GM19099 (cell line): ENCODE data around the gene EIF4G3.

Source experiments
- POLR2A ChIP-seq: IDR thresholded peaks from 3 replicates; pipeline ENCODE4 v1.6.1; 2011; ENCODE audit warnings: low read depth; ENCODE audit not compliant: insufficient read length; ENCODE audit errors: extremely low read depth

The EIF4G3 gene

DNA sequence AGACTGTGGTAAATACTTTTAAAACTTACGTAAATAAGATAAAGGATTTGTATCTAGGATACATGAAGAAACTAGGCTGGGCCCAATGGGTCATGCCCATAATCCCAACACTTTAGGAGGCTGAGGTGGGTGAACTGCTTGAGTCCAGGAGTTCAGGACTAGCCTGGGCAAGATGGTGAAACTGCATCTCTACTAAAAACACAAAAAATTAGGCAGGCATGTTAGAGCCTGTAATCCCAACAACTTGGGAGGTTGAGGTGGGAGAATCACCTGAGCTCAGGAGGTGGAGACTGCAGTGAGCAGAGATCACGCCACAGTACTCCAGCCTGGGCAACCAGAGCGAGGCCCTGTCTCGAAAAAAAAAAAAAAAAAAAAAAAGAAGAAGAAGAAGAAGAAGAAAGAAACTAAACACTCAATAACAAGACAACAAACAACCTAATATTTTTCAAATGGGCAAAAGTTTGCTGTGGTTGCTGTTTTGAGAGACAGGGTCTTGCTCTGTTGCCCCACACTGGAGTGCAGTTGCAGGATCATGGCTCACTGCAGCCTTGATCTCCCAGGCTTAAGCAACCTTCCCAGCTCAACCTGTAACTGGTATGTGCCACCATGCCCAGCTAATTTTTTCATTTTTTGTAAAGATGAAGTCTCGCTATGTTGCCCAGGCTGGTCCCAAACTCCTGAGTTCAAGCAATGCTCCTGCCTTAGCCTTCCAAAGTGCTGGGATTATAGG lies 78.3 kb downstream of the EIF4G3 start:
- no peak for TF ChIP-seq POLR2A

DNA sequence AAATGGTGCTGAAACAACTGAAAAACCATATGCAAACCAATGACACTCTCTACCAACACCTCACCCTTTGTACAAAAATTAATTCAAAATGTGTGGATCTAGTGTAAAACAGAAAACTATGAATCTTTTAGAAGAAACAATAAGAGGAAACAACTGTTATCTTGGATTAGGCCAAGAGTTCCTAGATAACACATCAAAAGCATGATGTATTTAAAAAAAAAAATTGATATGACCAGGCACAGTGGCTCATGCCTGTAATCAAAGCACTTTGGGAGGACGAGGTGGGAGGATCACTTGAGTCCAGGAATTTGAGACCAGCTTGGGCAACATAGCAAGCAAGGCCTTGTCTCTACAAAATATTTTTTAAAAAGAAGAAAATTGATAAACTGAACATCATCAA lies 79.0 kb downstream of the EIF4G3 start:
- no peak for TF ChIP-seq POLR2A

DNA sequence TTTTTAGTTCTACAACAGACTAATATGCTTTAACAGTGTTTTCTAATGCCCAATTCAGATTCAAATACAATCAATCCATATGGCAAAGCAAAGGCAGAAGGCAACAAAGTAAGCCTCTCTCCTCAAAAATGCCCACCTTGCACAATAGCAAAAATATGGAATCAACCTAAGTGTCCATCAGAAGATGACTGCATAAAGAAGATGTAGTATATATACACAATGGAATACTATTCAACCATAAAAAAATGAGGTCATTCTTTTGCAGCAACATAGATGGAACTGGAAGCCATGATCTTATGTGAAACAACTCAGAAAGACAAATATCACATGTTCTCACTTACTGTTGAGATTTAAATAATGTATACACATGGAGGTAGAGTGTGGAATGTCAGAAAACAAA lies 80.7 kb downstream of the EIF4G3 start:
- TF ChIP-seq POLR2A, result no peak

DNA sequence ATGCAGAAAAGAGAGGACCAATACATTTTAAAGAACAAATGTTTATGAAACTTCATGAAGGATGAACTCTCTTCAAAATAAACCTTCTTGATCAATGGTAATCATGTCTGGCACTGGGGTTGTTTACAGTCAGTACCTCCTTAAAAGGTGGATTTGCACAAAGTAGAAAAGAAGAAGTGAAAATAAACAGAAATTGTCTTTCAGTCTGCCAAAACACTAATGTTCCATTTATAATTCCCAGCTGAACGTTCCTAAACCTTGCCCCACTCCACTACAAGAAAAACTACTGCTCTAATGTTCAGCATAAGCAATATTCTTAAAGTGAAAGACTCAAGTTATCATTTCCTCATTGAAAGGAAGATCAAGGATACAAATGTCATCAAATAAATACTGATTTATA lies 86.2 kb downstream of the EIF4G3 start:
- no peak for TF ChIP-seq POLR2A

DNA sequence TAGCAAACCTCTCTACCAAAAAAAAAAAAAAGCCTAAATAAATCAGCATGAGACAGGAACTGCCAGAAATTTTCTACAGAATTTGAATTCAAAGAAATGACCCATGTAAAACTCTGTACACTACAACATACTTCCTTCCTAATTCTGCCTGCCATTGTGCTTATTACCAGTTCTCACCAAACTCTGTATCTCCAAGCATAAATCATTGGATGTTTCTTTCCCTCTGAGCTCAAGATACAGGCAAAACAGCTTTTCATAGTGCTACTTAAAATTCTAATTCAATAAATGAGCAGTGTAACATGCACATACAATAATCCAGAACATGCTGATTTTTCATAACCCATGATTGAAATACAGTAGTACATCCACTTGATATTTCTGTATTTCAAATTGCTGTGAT lies 87.0 kb downstream of the EIF4G3 start:
- TF ChIP-seq POLR2A, result no peak

DNA sequence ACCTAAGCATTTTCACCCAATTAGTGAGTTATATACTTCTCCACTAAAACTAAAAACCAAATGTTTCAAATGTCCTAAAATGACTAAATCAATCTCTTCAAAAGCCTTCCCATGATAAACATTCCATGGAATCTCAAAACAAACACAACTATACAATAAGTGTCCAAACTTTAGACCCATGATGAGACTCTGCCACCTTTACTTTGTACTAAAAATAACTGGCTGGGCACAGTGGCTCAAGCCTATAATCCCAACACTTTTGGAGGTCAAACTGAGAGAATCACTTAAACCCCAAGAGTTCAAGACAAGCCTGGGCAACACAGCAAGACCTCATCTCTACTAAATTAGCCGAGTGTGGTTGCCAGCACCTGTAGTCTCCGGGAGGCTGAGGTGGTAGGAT lies 87.4 kb downstream of the EIF4G3 start:
- no peak for TF ChIP-seq POLR2A

DNA sequence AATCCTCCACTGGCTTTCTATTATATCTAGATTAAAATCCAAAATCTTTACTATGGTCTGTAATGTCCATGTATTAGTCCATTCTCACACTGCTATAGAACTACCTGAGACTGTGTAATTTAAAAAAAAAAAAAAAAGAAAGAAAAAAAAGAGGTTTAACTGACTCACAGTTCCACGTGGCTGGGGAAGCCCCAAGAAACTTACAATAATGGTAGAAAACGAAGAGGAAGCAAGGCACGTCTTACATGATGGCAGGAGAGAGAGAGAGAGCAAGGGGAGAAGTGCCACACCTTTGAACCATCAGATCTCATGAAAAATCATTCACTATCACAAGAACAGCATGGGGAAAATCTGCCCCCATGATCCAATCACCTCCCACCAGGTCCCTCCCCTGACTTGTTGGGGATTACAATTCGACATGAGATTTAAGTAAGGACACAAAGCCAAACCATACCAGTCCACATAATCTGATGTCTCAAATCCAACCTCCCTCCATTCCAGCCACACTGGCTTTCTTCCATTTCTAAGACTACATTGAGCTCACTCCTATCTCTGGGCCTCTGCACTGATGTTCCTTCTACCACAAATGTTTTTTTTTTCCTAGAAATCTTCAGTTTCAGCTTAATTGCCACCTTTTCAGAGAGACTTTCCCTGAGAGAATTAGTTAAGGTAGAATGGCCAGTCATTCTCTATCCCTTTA lies 92.4 kb downstream of the EIF4G3 start:
- no peak for TF ChIP-seq POLR2A

DNA sequence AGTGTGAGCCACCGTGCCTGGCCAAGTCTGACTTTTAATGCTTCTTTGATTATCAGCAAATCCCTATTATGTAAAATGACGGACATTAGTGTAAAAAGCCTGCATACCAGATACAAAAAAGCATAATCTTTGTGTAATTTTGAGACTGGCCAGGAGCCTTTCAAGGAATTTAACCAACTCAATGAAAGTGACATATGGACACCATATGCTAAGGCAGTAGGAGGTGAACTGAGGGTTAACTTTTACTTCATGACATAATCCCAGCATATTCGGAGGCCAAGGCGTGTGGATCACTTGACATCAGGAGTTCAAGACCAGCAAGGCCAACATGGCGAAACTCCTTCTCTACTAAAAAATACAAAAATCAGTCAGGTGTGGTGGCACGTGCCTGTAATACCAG lies 94.6 kb downstream of the EIF4G3 start:
- no peak for TF ChIP-seq POLR2A

DNA sequence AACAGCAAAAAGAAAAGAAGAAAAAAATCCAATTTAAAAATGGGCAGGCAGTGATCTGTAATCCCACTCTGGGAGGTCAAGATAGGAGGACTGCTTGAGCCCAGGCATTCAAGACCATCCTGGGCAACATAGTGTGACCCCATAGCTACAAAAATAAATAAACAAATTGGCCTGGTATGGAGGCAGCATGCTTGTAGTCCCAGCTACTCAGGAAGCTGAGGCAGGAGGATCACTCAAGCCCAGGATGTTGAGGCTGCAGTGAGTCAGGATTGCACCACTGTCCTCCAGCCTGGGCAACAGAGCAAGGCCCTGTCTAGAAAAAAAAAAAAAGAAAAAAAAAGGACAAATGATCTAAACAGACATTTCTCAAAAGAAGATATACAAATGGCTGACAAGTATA lies 99.6 kb downstream of the EIF4G3 start:
- TF ChIP-seq POLR2A, result no peak

DNA sequence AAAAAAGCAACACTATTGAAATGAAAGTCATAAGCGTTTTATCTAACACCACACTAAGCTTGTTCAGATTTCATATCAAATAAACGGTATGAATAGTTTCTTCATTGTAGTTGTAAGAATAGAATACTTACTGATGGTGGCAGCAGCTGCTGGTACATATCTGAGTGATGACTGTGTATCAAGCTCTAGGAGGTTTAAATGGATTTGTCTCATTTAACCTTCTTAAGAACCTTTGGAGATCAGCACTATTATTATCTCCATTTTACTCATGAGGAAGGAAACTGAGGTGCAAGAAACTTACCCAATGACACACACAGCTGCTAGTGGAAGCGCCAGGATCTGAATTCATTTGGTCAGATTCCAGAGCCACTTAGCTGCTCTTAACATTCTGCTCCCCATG lies 104.0 kb downstream of the EIF4G3 start:
- TF ChIP-seq POLR2A, result no peak

DNA sequence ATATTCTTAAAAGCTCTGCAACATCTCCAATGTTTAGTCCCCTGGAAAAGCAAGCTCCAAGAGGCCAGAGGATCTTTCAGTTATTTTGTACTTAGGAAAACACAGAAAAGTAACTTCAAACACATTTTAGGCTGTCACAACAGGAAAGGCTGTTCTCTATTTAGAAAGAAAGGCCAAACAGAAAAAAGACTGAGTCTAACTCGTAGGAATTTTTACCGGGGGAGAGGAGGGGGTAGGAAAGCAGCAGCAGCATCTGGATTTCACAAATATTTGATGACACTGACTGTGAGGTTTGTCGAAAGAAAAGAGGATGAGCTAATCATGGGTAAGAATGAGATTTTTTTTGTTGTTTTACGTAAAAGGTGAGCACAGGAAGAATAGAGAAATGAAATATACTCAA lies 107.1 kb downstream of the EIF4G3 start:
- no peak for TF ChIP-seq POLR2A

DNA sequence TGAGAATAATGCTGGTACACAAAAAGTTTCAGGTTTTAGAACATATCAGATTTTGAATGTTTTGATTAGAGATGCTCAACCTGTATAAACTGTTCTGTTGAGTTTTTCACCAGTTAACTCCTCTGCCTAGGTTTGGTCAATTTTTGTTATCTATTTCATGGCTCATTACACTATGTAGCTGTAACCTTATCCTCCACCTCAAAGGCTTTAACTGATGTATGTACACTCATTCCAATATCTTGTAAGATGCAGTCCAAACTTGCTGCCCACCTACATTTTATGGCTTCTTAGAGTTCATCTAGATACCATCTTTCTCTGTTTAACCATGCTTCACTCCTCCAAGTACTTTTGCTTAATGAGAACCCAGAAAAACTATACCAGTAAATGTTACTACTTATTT lies 107.8 kb downstream of the EIF4G3 start:
- TF ChIP-seq POLR2A, result no peak

DNA sequence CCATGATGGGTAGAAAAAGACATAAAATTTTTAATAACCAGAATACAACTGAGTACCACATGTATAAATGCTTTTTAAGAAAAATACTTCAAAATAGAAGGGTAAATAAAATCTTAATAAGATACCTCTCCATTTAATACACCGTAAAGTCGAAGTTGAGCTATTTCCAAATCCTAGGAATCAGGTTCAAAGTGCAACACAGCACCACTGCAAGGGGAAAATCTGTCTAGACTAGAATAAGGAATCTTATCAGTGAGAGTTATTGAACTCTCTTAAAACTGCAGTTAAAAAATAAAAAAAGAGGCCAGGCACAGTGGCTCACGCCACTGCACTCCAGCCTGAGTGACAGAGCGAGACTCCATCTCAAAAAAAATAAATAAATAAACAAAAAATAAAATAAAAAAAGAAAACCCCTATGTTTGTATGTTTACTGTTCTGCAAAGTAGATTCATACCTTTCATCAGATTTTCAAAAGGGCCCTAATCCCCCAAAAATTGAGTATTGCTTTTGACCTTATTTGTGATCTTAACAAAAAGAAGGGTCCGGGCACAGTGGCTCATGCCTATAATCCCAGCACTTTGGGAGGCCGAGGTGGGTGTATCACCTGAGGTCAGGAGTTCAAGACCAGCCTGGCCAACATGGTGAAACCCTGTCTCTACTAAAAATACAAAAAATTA lies 109.0 kb downstream of the EIF4G3 start:
- no peak for TF ChIP-seq POLR2A

DNA sequence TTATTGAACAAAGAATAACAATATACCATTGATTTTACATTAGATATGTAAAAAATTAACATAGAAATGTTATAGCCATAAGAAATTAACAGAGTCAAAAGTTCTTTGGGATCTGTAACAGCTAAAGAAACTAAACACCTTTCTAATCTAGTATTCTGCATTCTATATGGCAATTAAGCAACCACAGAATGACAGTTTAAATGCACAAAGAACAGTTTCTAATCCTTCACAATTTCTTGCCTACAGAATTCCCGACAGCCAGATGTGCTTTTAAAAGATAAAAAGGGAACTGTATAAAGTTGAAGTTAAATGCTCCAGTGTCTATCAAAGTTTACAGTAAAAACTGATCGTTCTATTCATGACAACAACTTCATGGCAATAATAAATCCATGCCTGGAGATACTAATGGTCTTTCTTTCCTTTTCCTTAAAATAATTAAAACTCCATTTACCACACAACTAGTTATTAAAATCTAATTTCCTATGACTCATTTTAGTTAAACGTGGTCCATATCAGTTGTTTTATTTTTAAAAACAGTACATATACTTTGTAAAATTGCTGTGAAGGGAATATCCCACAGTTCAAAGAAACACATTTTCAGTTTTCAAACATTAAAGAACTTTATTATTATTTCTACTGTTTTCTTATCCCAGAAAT lies 110.2 kb downstream of the EIF4G3 start:
- TF ChIP-seq POLR2A, result no peak

DNA sequence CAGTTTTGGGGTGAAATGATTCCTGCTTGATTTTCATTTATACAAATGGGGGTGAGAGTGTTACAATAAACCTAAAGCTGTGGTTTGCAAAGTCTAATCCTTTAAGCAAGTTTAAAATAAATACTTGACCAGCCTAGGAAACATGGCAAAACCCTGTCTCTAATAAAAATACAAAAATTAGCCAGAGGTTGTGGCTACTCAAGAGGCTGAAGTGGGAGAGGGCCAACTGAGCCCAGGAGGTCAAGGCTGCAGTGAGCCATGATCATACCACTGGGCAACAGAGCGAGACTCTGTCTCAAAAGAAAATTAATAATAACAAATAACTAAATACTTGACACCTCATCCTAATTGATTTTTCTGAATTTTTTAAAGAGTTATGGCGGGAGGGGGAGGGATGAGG lies 110.8 kb downstream of the EIF4G3 start:
- no peak for TF ChIP-seq POLR2A
